Body of pancreas (tissue), 4 donors: ENCODE data around the gene TBX4. TPM values are rescaled to one million over a fixed set of nuclear protein-coding genes. Genes with fewer than 3 reads are reported as not detected.

Experiments used
- ATAC-seq: fragments of 150-250 bp; one replicate; pipeline ENCODE4 v1.9.1; 2016
- DNase-seq, 4 donors: peaks; one replicate each; pipeline ENCODE4 v3.0.0-alpha.2; 2019
- H3K27ac ChIP-seq, 4 donors: fragments of 200-600 bp; sonication (generic); 1 replicate in 3 of 4; 2 replicates in 1 of 4; pipeline versions ENCODE4 v1.5.1 to v1.6.1; 2016 to 2019; ENCODE audit warnings: mild to moderate bottlenecking in 1 of 4, mixed read lengths in 1 of 4, moderate library complexity in 1 of 4
- H3K27me3 ChIP-seq, 2 donors: fragments of 200-600 bp; sonication (generic); one replicate each; pipeline ENCODE4 v1.6.0; 2016; ENCODE audit warnings: mild to moderate bottlenecking in 1 of 2
- H3K36me3 ChIP-seq, 2 donors: fragments of 200-600 bp; sonication (generic); replicated peaks in 1 of 2; 2 replicates each; pipeline ENCODE4 v1.5.1; 2016; ENCODE audit warnings: low read depth in 2 of 2; ENCODE audit not compliant: insufficient read depth in 1 of 2
- H3K4me1 ChIP-seq: fragments of 200-600 bp; sonication (generic); one replicate; pipeline ENCODE4 v1.6.0; 2016
- H3K4me3 ChIP-seq, 2 donors: fragments of 200-600 bp; sonication (generic); 1 replicate in 1 of 2; 2 replicates in 1 of 2; pipeline ENCODE4 v1.5.1; 2016 to 2019
- H3K9me3 ChIP-seq, 3 donors: fragments of 200-600 bp; sonication (generic); 1 replicate in 2 of 3; 2 replicates in 1 of 3; pipeline ENCODE4 v1.5.1; 2016
- POLR2A ChIP-seq, 3 donors: fragments of 450-650 bp; IDR thresholded peaks; one replicate each; pipeline ENCODE4 v1.6.1; 2016; ENCODE audit warnings: antibody characterized with exemption in 3 of 3, mild to moderate bottlenecking in 2 of 3
- WGBS, 2 donors: methylation state at CpG; one replicate each; pipeline ENCODE4 v1.1.5; 2017; 5-methylcytosine and 5-hydroxymethylcytosine counted together
- intact Hi-C: fragments of 100-400 bp; cut with DNase I; formaldehyde crosslinking; loops from one replicate; pipeline ENCODE4 v1.15.1; 2023
- total RNA-seq, 2 donors: library from RNA; depleted of rRNA; stranded (reverse); fragments of >200 nt; gene quantifications; one replicate each; pipeline ENCODE4 v1.1.0, GENCODE V29; 2016
- TF ChIP-seq, protein P1 (sequence below), 7 experiments: fragments of 450-650 bp in 4 of 7; fragments of 200-600 bp in 3 of 7; sonication (generic) in 3 of 7; IDR thresholded peaks; one replicate each; pipeline ENCODE4 v1.5.1; 2016 to 2019; ENCODE audit warnings: antibody characterized with exemption in 7 of 7

Gene TBX4
- total RNA-seq, 2 donors from 2014 or later, result not detected

DNA sequence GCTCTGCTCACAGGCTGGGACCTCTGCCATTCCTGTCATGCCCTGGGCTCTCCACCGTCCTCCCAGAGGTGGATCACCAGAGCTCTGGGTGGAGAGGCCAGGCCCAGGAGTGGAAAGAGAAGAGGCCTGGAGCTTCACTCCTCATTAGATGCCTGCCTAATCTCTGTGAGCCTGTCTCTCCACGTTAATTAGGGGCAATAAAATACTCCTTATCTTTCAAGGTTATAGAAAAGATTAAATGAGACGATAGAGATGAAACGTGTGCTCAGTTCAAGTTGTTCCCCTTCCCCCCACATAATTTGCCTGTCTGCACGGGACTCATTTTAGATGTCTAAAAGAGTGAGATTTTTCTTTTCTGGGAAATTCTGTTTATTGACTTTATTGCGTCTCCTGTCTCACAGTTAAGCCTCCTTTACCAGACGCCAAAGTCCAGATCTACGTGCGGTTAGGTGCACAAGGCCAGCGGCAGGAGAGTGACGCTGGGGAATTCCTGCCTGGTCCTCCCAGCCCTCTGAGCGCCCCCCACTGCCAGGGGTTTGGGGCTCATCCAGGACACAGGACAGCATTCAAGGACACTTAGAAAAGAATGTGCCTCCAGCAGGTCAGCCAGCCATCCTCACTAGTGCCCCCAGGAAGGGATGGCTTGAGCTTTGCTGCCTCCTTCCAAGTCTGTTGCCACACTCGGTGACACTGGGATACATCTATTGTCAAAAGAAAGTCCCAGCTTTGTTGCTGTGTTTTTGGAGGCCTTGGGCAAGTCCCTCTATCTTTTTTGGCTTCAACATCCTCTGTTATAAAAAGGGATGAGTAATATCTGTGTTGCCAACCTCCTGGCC is 42.3 kb downstream of the TBX4 start:
- 52 to 55% methylated on average over 13 of the region's 13 CpGs for WGBS, 2 donors
- ATAC-seq, result no peak
- H3K27ac ChIP-seq, result no peak overlapping the region
- TF ChIP-seq, protein P1, sequence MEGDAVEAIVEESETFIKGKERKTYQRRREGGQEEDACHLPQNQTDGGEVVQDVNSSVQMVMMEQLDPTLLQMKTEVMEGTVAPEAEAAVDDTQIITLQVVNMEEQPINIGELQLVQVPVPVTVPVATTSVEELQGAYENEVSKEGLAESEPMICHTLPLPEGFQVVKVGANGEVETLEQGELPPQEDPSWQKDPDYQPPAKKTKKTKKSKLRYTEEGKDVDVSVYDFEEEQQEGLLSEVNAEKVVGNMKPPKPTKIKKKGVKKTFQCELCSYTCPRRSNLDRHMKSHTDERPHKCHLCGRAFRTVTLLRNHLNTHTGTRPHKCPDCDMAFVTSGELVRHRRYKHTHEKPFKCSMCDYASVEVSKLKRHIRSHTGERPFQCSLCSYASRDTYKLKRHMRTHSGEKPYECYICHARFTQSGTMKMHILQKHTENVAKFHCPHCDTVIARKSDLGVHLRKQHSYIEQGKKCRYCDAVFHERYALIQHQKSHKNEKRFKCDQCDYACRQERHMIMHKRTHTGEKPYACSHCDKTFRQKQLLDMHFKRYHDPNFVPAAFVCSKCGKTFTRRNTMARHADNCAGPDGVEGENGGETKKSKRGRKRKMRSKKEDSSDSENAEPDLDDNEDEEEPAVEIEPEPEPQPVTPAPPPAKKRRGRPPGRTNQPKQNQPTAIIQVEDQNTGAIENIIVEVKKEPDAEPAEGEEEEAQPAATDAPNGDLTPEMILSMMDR (IDR thresholded peaks at IDR 0.05), result no peak
- TF ChIP-seq POLR2A (IDR thresholded peaks at IDR 0.05), result no peak
- no peaks in the 10 kb centered on the region for H3K9me3 ChIP-seq
- intact Hi-C loops, result no loop called here
- H3K36me3 ChIP-seq, result no peaks in the 10 kb centered on the region
- H3K4me3 ChIP-seq, result no peak overlapping the region
- H3K27me3 ChIP-seq, result no peaks in the 10 kb centered on the region
- H3K4me1 ChIP-seq, result peaks cover 3% of the 10 kb centered on the region
- no peak for DNase-seq

DNA sequence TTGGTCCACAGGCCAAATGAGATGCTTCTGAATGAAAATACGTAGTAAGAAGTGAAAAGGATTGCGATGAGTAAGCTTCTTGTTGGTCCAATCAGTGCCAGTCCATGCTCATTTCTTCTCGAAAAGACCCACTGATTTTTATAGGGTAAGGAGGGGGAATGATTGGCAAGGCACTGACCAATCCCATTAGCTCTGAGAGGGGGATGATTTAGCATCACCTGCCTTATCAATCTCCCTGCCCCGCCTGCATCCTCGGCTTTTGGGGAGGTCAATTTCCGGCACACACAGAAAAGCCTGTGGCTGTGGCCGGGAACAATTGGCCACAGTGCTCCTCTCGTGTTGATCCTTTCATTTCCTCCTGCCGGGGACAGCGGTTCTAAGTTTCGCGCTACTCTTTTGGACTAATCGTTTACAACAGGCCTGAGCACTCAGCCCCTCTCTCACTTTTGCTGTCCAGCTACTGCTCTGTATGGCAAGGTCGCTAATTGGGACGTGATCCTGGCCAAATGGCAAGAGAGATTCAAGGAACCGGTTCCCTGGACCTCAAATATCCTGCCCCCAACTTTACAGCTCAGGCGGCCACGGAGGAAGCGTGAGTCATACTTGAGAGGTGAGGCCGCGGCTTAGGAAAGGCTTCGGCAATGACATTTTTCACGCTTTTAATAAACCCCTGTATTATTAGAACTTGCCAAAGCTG is 43.1 kb downstream of the TBX4 start:
- H3K9me3 ChIP-seq, result no peaks in the 10 kb centered on the region
- WGBS, 2 donors, result 83 to 90% methylated on average over 23 of the region's 23 CpGs
- TF ChIP-seq, protein P1 (IDR thresholded peaks at IDR 0.05), result no peak
- TF ChIP-seq POLR2A (IDR thresholded peaks at IDR 0.05), result no peak
- H3K27me3 ChIP-seq, result no peaks in the 10 kb centered on the region
- no peaks in the 10 kb centered on the region for H3K36me3 ChIP-seq
- no peak overlapping the region for H3K27ac ChIP-seq
- no peak for ATAC-seq
- DNase-seq, result no peak
- intact Hi-C loops, result no loop called here
- no peaks in the 10 kb centered on the region for H3K4me1 ChIP-seq
- H3K4me3 ChIP-seq, result no peak overlapping the region

DNA sequence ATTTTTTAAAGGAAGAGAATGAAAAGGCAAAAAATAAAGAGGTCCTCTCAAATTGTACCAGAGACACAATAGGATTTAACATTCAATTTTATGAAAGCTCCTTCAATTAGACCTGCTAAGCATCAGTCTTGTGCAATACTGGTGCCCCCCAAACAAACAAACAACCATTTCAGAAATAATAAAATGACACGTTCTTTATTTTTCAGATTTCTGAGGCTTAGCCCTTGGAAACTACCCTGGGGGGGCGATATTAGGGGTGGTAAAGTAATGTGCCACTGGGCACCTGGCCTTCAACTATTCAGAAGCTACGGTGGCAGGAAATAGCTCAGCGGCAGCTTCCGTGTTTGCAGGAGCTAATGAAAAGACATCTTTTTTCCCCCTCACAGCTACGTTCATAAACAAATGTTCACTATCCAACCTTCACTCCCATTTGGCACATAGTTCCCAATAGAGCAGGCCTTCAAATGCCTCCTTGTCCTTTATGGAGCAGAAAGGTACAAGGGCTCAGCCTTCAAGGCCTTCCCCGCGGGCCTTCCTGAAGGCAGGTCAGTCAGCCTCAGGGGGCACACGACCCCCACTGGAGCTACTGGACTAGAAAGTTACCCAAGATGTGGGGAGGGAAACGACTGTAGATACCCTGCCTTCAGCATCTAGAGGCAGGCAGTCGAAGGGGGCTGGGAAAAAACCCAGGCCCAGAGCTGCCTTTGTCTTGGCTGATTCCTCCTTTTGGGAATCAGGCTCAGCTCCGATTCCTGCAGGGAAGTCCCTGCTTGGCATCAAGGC is 44.1 kb downstream of the TBX4 start:
- H3K36me3 ChIP-seq, result no peaks in the 10 kb centered on the region
- no peak for ATAC-seq
- no peak overlapping the region for H3K4me3 ChIP-seq
- H3K27me3 ChIP-seq, result no peaks in the 10 kb centered on the region
- H3K9me3 ChIP-seq, result no peaks in the 10 kb centered on the region
- intact Hi-C loops, result no loop called here
- no peaks in the 10 kb centered on the region for H3K4me1 ChIP-seq
- TF ChIP-seq, protein P1 (IDR thresholded peaks at IDR 0.05), result no peak
- no peak for TF ChIP-seq POLR2A (IDR thresholded peaks at IDR 0.05)
- no peak for DNase-seq
- no peak overlapping the region for H3K27ac ChIP-seq
- WGBS, 2 donors, result 70 to 75% methylated on average over 12 of the region's 12 CpGs

DNA sequence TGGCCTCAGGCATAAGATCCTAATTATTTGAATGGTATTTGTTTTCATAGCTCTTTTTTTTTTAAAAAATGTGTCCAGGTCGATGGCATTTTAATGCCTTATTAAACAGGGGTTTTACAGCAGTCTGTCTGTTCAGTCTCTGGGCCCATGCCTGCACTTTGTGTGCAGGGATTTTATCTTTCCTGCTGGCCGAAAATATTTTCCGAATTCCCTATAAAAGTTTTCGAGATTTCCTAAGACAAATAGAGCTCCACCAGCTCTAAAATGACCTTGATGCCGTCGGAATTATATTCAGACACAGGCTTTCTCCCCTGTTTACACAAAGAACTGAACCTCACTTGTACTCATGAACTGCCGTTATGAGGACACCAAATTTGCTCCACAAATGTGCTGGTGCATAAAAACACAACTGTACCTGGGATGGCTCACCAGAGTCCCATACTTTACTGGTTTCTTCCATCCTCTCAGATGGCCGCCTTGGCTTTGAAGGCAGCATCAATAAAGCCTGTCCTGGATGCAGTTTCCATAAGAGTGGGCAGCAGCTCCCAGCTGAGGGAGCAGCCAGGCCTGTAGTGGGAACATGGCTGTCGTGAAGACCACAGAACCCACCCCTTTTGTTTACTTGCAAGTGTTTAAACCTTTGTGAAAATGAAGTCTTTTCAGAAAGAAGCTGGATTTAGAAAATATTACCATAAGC is 44.9 kb downstream of the TBX4 start:
- no peaks in the 10 kb centered on the region for H3K36me3 ChIP-seq
- WGBS, 2 donors, result 47 to 57% methylated on average over 9 of the region's 9 CpGs

More for the DNA sequence above, 44.9 kb downstream of the TBX4 start:
- H3K4me1 ChIP-seq, result no peaks in the 10 kb centered on the region
- no peaks in the 10 kb centered on the region for H3K27me3 ChIP-seq
- intact Hi-C loops, result no loop called here
- no peak overlapping the region for H3K27ac ChIP-seq
- no peak overlapping the region for H3K4me3 ChIP-seq
- no peaks in the 10 kb centered on the region for H3K9me3 ChIP-seq
- ATAC-seq (no peak), DNase-seq (no peak)
- TF ChIP-seq, protein P1 (IDR thresholded peaks at IDR 0.05), result no peak
- TF ChIP-seq POLR2A (IDR thresholded peaks at IDR 0.05), result no peak
